ENCODE measurements around the gene PFN3.

GRCh38 chr5:177428574-177429217 lies 28.2 kb upstream of the PFN3 start:
- TF ChIP-seq CEBPB (IDR thresholded peaks at IDR 0.05) = no peak
- no peak for TF ChIP-seq EGR1 (IDR thresholded peaks at IDR 0.05)
- TF ChIP-seq TAF1 (IDR thresholded peaks at IDR 0.05; ENCODE audit: low read depth) = no peak
- TF ChIP-seq REST (IDR thresholded peaks at IDR 0.05; ENCODE audit: low read depth) = no peak
- no peak for TF ChIP-seq YY1 (IDR thresholded peaks at IDR 0.05; ENCODE audit: low read depth)
